Hepatocyte (in vitro differentiated cells): ENCODE results near the gene EEF1AKMT3.

Experiments
- EZH2 ChIP-seq: fragments of 200-600 bp; sonication (generic); IDR thresholded peaks from 2 replicates; pipeline ENCODE4 v1.6.1; 2016; ENCODE audit warnings: antibody characterized with exemption, mild to moderate bottlenecking, borderline replicate concordance
- EZH2phosphoT487 ChIP-seq: fragments of 200-600 bp; sonication (generic); IDR thresholded peaks from one replicate; pipeline ENCODE4 v1.6.1; 2018; ENCODE audit warnings: antibody characterized with exemption, mild to moderate bottlenecking, low read depth, moderate library complexity; ENCODE audit not compliant: unreplicated experiment, severe bottlenecking
- TF ChIP-seq, protein P1 (sequence below): fragments of 200-600 bp; sonication (generic); IDR thresholded peaks from 2 replicates; pipeline ENCODE4 v1.5.1; 2016; ENCODE audit warnings: antibody characterized with exemption, mild to moderate bottlenecking; ENCODE audit not compliant: poor library complexity

GRCh38 chr12:57744777-57745484 is 27.5 kb upstream of the EEF1AKMT3 start, which contains the start of gene TSPAN31:
- TF ChIP-seq, protein P1, sequence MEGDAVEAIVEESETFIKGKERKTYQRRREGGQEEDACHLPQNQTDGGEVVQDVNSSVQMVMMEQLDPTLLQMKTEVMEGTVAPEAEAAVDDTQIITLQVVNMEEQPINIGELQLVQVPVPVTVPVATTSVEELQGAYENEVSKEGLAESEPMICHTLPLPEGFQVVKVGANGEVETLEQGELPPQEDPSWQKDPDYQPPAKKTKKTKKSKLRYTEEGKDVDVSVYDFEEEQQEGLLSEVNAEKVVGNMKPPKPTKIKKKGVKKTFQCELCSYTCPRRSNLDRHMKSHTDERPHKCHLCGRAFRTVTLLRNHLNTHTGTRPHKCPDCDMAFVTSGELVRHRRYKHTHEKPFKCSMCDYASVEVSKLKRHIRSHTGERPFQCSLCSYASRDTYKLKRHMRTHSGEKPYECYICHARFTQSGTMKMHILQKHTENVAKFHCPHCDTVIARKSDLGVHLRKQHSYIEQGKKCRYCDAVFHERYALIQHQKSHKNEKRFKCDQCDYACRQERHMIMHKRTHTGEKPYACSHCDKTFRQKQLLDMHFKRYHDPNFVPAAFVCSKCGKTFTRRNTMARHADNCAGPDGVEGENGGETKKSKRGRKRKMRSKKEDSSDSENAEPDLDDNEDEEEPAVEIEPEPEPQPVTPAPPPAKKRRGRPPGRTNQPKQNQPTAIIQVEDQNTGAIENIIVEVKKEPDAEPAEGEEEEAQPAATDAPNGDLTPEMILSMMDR: no peak
- TF ChIP-seq EZH2: no peak
- TF ChIP-seq EZH2phosphoT487: no peak
